ENCODE measurements around the gene ADAMTS18. TPM values are rescaled to one million over a fixed set of nuclear protein-coding genes. Genes with fewer than 3 reads are reported as not detected.

The ADAMTS18 gene
- total and polyA plus RNA-seq, 2 experiments from 2014 or later, result 2.7 to 5.5 TPM

- TF ChIP-seq EZH2 (IDR thresholded peaks at IDR 0.05; ENCODE audit: borderline replicate concordance) (no peak), CTCF (IDR thresholded peaks at IDR 0.05; ENCODE audit: poor library complexity) (no peak), EZH2phosphoT487 (IDR thresholded peaks at IDR 0.05; ENCODE audit: low read depth, severe bottlenecking, unreplicated experiment) (no peak)
- H4K20me1 ChIP-seq (ENCODE audit: insufficient read depth, poor library complexity, severe bottlenecking), result no peaks in the 10 kb centered on the region
- H3K27ac ChIP-seq, result no peak overlapping the region
- no peaks in the 10 kb centered on the region for H3K4me1 ChIP-seq (ENCODE audit: insufficient read depth)
- H3K9me3 ChIP-seq (ENCODE audit: low read depth), result no peaks in the 10 kb centered on the region
- no peak overlapping the region for H3K4me3 ChIP-seq
- 91% methylated on average over 9 of the region's 9 CpGs for WGBS (ENCODE audit: low lambda C conversion rate, missing lambda C conversion rate)
- no peaks in the 10 kb centered on the region for H3K79me2 ChIP-seq
- H3K36me3 ChIP-seq (replicated peaks; ENCODE audit: insufficient read depth, low read depth), result no peaks in the 10 kb centered on the region
- H3K4me2 ChIP-seq, result no peak overlapping the region
- no peak for DNase-seq (ENCODE audit: low spot score)
- no peaks in the 10 kb centered on the region for H3K9me2 ChIP-seq (replicated peaks; ENCODE audit: insufficient read depth)
- H3K27me3 ChIP-seq, result no peaks in the 10 kb centered on the region
- no peak overlapping the region for H2AFZ ChIP-seq
These were observed 47.7 kb downstream of the ADAMTS18 start for GRCh38 chr16:77386831-77387814.

GRCh38 chr16:77385481-77385880 lies 49.4 kb downstream of the ADAMTS18 start:
- H3K27me3 ChIP-seq, result no peaks in the 10 kb centered on the region
- WGBS (ENCODE audit: low lambda C conversion rate, missing lambda C conversion rate), result 62% methylated on average over 3 of the region's 3 CpGs
- no peaks in the 10 kb centered on the region for H3K9me2 ChIP-seq (replicated peaks; ENCODE audit: insufficient read depth)
- H3K4me2 ChIP-seq, result no peak overlapping the region
- no peaks in the 10 kb centered on the region for H3K9me3 ChIP-seq (ENCODE audit: low read depth)
- no peak for TF ChIP-seq EZH2 (IDR thresholded peaks at IDR 0.05; ENCODE audit: borderline replicate concordance)
- no peak for TF ChIP-seq CTCF (IDR thresholded peaks at IDR 0.05; ENCODE audit: poor library complexity)
- no peak for TF ChIP-seq EZH2phosphoT487 (IDR thresholded peaks at IDR 0.05; ENCODE audit: low read depth, severe bottlenecking, unreplicated experiment)
- no peak for DNase-seq (ENCODE audit: low spot score)
- H4K20me1 ChIP-seq (ENCODE audit: insufficient read depth, poor library complexity, severe bottlenecking), result no peaks in the 10 kb centered on the region
- no peaks in the 10 kb centered on the region for H3K36me3 ChIP-seq (replicated peaks; ENCODE audit: insufficient read depth, low read depth)
- H3K79me2 ChIP-seq, result no peaks in the 10 kb centered on the region
- H3K4me3 ChIP-seq, result no peak overlapping the region
- no peak overlapping the region for H3K27ac ChIP-seq
- H2AFZ ChIP-seq, result no peak overlapping the region
- no peaks in the 10 kb centered on the region for H3K4me1 ChIP-seq (ENCODE audit: insufficient read depth)

DNA sequence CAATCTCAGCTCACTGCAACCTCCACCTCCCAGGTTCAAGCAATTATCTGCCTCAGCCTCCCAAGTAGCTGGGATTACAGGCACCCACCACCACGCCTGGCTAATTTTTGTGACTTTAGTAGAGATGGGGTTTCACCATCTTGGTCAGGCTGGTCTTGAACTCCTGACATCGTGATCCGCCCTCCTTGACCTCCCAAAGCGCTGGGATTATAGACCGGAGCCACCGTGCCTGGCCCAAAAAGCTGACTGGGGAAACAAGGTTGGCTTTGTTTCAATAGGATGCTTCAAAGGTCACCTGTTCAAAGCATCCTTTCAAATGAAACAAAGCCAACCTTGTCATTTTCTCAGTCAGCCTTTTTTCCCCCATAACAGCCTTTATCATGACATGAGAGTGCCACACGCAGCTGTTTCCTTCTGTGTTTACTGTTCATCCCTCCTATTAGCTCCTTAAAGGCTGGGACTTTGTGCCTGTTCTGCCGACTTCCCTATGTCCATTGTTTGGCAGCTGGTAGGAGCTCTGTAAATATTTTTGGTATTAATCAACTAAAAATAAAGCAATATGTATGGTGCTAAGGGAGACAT lies 51.1 kb downstream of the ADAMTS18 start:
- Histone ChIP-seq H3K4me2 (no peak overlapping the region), H3K9me3 (ENCODE audit: low read depth) (no peaks in the 10 kb centered on the region), H3K27ac (no peak overlapping the region), H3K79me2 (no peaks in the 10 kb centered on the region), H3K36me3 (replicated peaks; ENCODE audit: insufficient read depth, low read depth) (no peaks in the 10 kb centered on the region), H3K27me3 (no peaks in the 10 kb centered on the region), H3K9me2 (replicated peaks; ENCODE audit: insufficient read depth) (no peaks in the 10 kb centered on the region), H3K4me3 (no peak overlapping the region), H4K20me1 (ENCODE audit: insufficient read depth, poor library complexity, severe bottlenecking) (no peaks in the 10 kb centered on the region), H2AFZ (no peak overlapping the region), H3K4me1 (ENCODE audit: insufficient read depth) (no peaks in the 10 kb centered on the region)
- TF ChIP-seq CTCF (IDR thresholded peaks at IDR 0.05; ENCODE audit: poor library complexity) (no peak), EZH2 (IDR thresholded peaks at IDR 0.05; ENCODE audit: borderline replicate concordance) (no peak), EZH2phosphoT487 (IDR thresholded peaks at IDR 0.05; ENCODE audit: low read depth, severe bottlenecking, unreplicated experiment) (no peak)
- DNase-seq (ENCODE audit: low spot score), result no peak
- 79% methylated on average over 8 of the region's 8 CpGs for WGBS (ENCODE audit: low lambda C conversion rate, missing lambda C conversion rate)

Data from hepatocyte (in vitro differentiated cells).